ENCODE results near the gene PHLDB3. TPM values are rescaled to one million over a fixed set of nuclear protein-coding genes. Genes with fewer than 3 reads are reported as not detected.

The PHLDB3 gene
- total RNA-seq, 1 experiment from 2014 or later: 6.7 TPM

- Histone ChIP-seq H3K36me3 (ENCODE audit: control insufficient read depth, insufficient read depth, low read length) (no peaks in the 10 kb centered on the region), H3K9me3 (ENCODE audit: control insufficient read depth, insufficient read depth, low read depth, low read length) (no peaks in the 10 kb centered on the region), H3K4me3 (ENCODE audit: low read depth in 2 of 2, low read length in 2 of 2) (peak overlapping the region; percentile 65 to 89), H3K27me3 (ENCODE audit: control insufficient read depth, insufficient read depth, low read length) (no peaks in the 10 kb centered on the region), H3K4me1 (ENCODE audit: control insufficient read depth, insufficient read depth, low read length) (no peaks in the 10 kb centered on the region), H3K27ac (ENCODE audit: low read length) (peak overlapping the region; percentile 31; the same call in 1 of the 2 replicates)
- intact Hi-C loops (cut with micrococcal nuclease; ENCODE audit: unreplicated experiment): no loop called here
- in situ Hi-C loops (cut with HindIII; ENCODE audit: low pct_unique_long_range_greater_than_20kb, low sequenced_read_pairs): no loop called here
- CTCF ChIA-PET: no interaction called here
- POLR2A ChIA-PET: no interaction called here
- DNase-seq (ENCODE audit: low read depth, low spot score) (no peak), ATAC-seq (no peak; the same call in 1 of the 2 replicates)
- TF ChIP-seq POLR2AphosphoS5 (IDR thresholded peaks at IDR 0.05; ENCODE audit: low read depth, low read length) (no peak), CTCF (IDR thresholded peaks at IDR 0.05) (no peak), SIN3A (IDR thresholded peaks at IDR 0.05; ENCODE audit: borderline replicate concordance, insufficient read depth, low read depth, low read length) (no peak), REST (IDR thresholded peaks at IDR 0.05; ENCODE audit: insufficient read depth in 1 of 2, low read depth in 2 of 2, low read length in 1 of 2) (no peak), TCF7L2 (IDR thresholded peaks at IDR 0.05; ENCODE audit: low read depth, low read length) (no peak)
- no TSS peak for BruUV-seq (replicated peaks)
These were observed 29.8 kb upstream of the PHLDB3 start for GRCh38 chr19:43534305-43534815.

GRCh38 chr19:43533546-43534304 lies 29.2 kb upstream of the PHLDB3 start:
- CTCF ChIA-PET: interaction anchor here (1.0 kb wide), 1 partner anchor 87 kb away, joined by 3 read pairs; no protein-coding TSS in a partner anchor
- POLR2A ChIA-PET: no interaction called here
- DNase-seq (ENCODE audit: low read depth, low spot score) (peak; percentile 75), ATAC-seq (peak; percentile 90)
- Histone ChIP-seq H3K9me3 (ENCODE audit: control insufficient read depth, insufficient read depth, low read depth, low read length) (no peaks in the 10 kb centered on the region), H3K27ac (ENCODE audit: low read length) (peak overlapping the region; percentile 72), H3K36me3 (ENCODE audit: control insufficient read depth, insufficient read depth, low read length) (no peaks in the 10 kb centered on the region), H3K4me1 (ENCODE audit: control insufficient read depth, insufficient read depth, low read length) (no peaks in the 10 kb centered on the region), H3K4me3 (ENCODE audit: low read depth in 2 of 2, low read length in 2 of 2) (peak overlapping the region; percentile 65 to 89), H3K27me3 (ENCODE audit: control insufficient read depth, insufficient read depth, low read length) (no peaks in the 10 kb centered on the region)
- no peak for TF ChIP-seq TCF7L2 (IDR thresholded peaks at IDR 0.05; ENCODE audit: low read depth, low read length)
- TF ChIP-seq CTCF (IDR thresholded peaks at IDR 0.05): no peak
- no peak for TF ChIP-seq REST (IDR thresholded peaks at IDR 0.05; ENCODE audit: insufficient read depth in 1 of 2, low read depth in 2 of 2, low read length in 1 of 2)
- no peak for TF ChIP-seq POLR2AphosphoS5 (IDR thresholded peaks at IDR 0.05; ENCODE audit: low read depth, low read length)
- 0 out of 2 replicates have a peak, but pooled peaks have one; percentile 21 for TF ChIP-seq SIN3A (IDR thresholded peaks at IDR 0.05; ENCODE audit: borderline replicate concordance, insufficient read depth, low read depth, low read length)
- intact Hi-C loops (cut with micrococcal nuclease; ENCODE audit: unreplicated experiment) (no loop called here), in situ Hi-C loops (cut with HindIII; ENCODE audit: low pct_unique_long_range_greater_than_20kb, low sequenced_read_pairs) (no loop called here)
- BruUV-seq (replicated peaks): no TSS peak

Measured in Panc1 (cell line).